ENCODE measurements around the gene SBK1. TPM values are rescaled to one million over a fixed set of nuclear protein-coding genes. Genes with fewer than 3 reads are reported as not detected.

The SBK1 gene
- total and polyA plus RNA-seq, 10 of the 15 experiments (the other 5 are each of a cell fraction or from before 2014, with no cell fraction given) = 0.04 to 0.26 (median 0.06) TPM; not detected in 4

DNA sequence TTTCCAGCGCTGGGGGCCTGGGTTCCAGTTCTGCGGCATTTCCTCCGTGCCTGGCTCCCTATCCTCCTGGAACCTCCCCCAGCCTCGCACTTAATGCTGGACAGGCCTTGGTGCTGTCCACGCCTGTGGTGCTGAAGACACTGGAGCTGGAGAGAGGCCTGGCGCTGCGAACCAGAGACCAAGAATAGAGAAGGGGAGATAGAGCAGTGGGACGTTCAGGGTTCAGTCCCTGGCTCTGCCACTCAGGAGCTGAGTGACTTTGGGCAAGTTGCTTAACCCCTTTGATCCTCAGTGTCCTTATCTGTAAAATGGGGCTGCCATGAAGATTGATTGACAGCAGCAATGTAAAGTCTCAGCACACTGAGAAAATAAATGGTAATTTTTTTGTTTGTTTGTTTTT, 11.9 kb downstream of the SBK1 start:
- Histone ChIP-seq H3K4me1 (ENCODE audit: control insufficient read depth, insufficient read depth, low read length) (no peaks in the 10 kb centered on the region), H3K4me3 (no peak overlapping the region)
- no peak for DNase-seq (ENCODE audit: low read depth, low spot score)

More for the DNA sequence above, 11.9 kb downstream of the SBK1 start:
- no peaks in the 10 kb centered on the region for H4K20me1 ChIP-seq (ENCODE audit: control insufficient read depth, insufficient read depth)
- H3K27ac ChIP-seq (ENCODE audit: control insufficient read depth, insufficient read depth) = no peak overlapping the region
- no peak for FAIRE-seq
- no peak overlapping the region for H2AFZ ChIP-seq (ENCODE audit: control insufficient read depth, low read depth, low read length)
- BruUV-seq (replicated peaks) = no TSS peak
- ATAC-seq = peak; percentile 37; the same call in 1 of the 3 replicates
- in situ Hi-C loops (cut with MboI) = no loop called here
- no peaks in the 10 kb centered on the region for H3K36me3 ChIP-seq (ENCODE audit: control insufficient read depth in 2 of 2, insufficient read depth in 2 of 2, low read length in 1 of 2)
- ChIA-PET SMC1A (ENCODE audit: uncharacterized antibody, unreplicated experiment) (no interaction called here), POLR2A (no interaction called here), CTCF (no interaction called here), RAD21 (ENCODE audit: unreplicated experiment) (no interaction called here)
- peaks cover 0 to 4% of the 10 kb centered on the region in 2 experiments; a peak in 3 of 4 replicates for H3K27me3 ChIP-seq (replicated peaks in 1 of 2; ENCODE audit: control insufficient read depth in 2 of 2, insufficient read depth in 2 of 2, low read length in 1 of 2)
- H3K4me2 ChIP-seq (ENCODE audit: control insufficient read depth, insufficient read depth) = no peak overlapping the region
- H3K79me2 ChIP-seq (ENCODE audit: control insufficient read depth, insufficient read depth, low read length) = no peaks in the 10 kb centered on the region
- WGBS (ENCODE audit: insufficient coverage, insufficient replicate concordance, low lambda C conversion rate, missing lambda C conversion rate) = 42% methylated on average over 8 of the region's 8 CpGs
- H3K9me3 ChIP-seq (replicated peaks; ENCODE audit: control insufficient read depth, insufficient read depth, low read length) = no peaks in the 10 kb centered on the region
- H3K9ac ChIP-seq (ENCODE audit: control insufficient read depth, insufficient read depth, low read length) = no peak overlapping the region
- peak; percentile 60 for TF ChIP-seq PKNOX1 (IDR thresholded peaks at IDR 0.05)
- TF ChIP-seq IRF4 (IDR thresholded peaks at IDR 0.05; ENCODE audit: low read depth, low read length) = no peak
- peak; percentile 89 for TF ChIP-seq REST (IDR thresholded peaks at IDR 0.05; ENCODE audit: low read depth, low read length)
- intact Hi-C loops (cut with micrococcal nuclease; ENCODE audit: unreplicated experiment) = no loop called here

Measured in GM12878 (cell line).